ENCODE results near the gene ZFHX3. TPM values are rescaled to one million over a fixed set of nuclear protein-coding genes. Genes with fewer than 3 reads are reported as not detected.

Gene ZFHX3
- total and polyA plus RNA-seq, 2 of the 8 experiments (the other 6 are each of a cell fraction or from before 2014, with no cell fraction given): 0.08 to 0.99 TPM

DNA sequence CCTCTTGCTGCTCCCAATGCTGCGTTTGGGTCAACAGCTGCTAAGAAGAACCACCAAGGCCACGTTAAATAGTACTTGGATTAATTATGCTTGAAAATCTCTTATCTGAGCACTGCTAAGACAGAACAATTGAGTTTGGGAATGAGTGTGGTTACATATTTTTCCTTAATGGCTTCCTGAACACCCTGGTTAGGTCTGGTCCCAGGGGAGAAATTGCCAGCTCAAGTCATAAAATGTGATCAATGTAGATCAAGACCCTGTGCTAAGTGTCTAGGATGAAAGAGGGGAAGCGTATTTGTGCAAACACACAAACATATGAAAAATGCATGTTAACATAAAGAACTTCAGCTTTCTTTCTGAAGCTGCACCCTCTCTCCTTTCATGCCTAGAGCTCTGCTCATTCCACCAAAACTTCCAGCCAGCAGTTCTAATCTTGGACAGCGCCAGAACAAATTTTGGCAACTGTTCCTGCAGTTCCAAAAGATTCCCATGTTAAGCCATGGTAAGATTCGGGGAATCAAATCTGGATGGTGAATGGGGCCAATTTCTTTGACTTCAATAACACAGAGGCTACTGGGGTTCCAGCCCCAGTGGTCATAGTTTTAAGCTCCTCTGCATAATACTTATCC lies 72.0 kb downstream of the ZFHX3 start:
- no peak overlapping the region for H2BK120ac ChIP-seq (replicated peaks; ENCODE audit: low read depth, low read length)
- no peak overlapping the region for H2BK20ac ChIP-seq (ENCODE audit: low read length)
- H3K27ac ChIP-seq (ENCODE audit: low read depth, low read length): no peak overlapping the region
- FAIRE-seq (no peak), DNase-seq (ENCODE audit: low read depth in 1 of 2, low spot score in 2 of 2) (no peak)
- WGBS, 2 experiments (ENCODE audit: extremely low coverage in 1 of 2, insufficient coverage in 1 of 2, insufficient read length in 1 of 2, insufficient replicate concordance in 2 of 2, low coverage in 1 of 2, low lambda C conversion rate in 2 of 2, missing lambda C conversion rate in 1 of 2): 82% methylated on average over 5 of the region's 5 CpGs; no CpG with 5 or more reads in 1 of the 2 experiments
- no peaks in the 10 kb centered on the region for H3K36me3 ChIP-seq (ENCODE audit: control insufficient read depth in 2 of 4, insufficient read depth in 4 of 4, low read length in 3 of 4)
- H2BK5ac ChIP-seq (ENCODE audit: low read depth, low read length): no peak overlapping the region
- CTCF ChIA-PET (ENCODE audit: partially characterized antibody): interaction anchor here (0.6 to 3.6 kb wide), 6 partner anchors 12 to 144 kb away, joined by 3 to 26 read pairs (median 6); no protein-coding TSS in a partner anchor
- no peak overlapping the region for H4K8ac ChIP-seq (ENCODE audit: extremely low read depth, insufficient read depth, low read length)
- no peak overlapping the region for H2AK5ac ChIP-seq (ENCODE audit: low read depth, low read length)
- H3K23ac ChIP-seq (ENCODE audit: insufficient read length): no peak overlapping the region
- no peak overlapping the region for H3K9ac ChIP-seq (replicated peaks in 1 of 4; ENCODE audit: extremely low read depth in 1 of 4, low read depth in 3 of 4, low read length in 3 of 4)
- TF ChIP-seq GABPA (IDR thresholded peaks at IDR 0.05; ENCODE audit: borderline replicate concordance, insufficient read depth, low read length) (no peak), TEAD4 (IDR thresholded peaks at IDR 0.05; ENCODE audit: low read depth, low read length) (no peak), HDAC6 (IDR thresholded peaks at IDR 0.05; ENCODE audit: low read depth, low read length) (no peak), MAFK (IDR thresholded peaks at IDR 0.05; ENCODE audit: low read depth, low read length) (no peak), BRCA1 (IDR thresholded peaks at IDR 0.05; ENCODE audit: low read depth, low read length) (no peak), NRF1 (IDR thresholded peaks at IDR 0.05; ENCODE audit: low read depth, low read length) (no peak), CBX8 (IDR thresholded peaks at IDR 0.05; ENCODE audit: borderline replicate concordance, low read depth, low read length) (no peak), PHF8 (conservative IDR thresholded peaks at IDR 0.05; ENCODE audit: low read depth, low read length) (no peak), EZH2 (IDR thresholded peaks at IDR 0.05; ENCODE audit: low read depth, low read length, severe bottlenecking) (no peak), POLR2AphosphoS5 (IDR thresholded peaks at IDR 0.05; ENCODE audit: low read depth, low read length) (no peak), SP2 (IDR thresholded peaks at IDR 0.05; ENCODE audit: low read length) (no peak), CBX5 (IDR thresholded peaks at IDR 0.05; ENCODE audit: low read depth, low read length) (no peak)
- TF ChIP-seq, protein P1, sequence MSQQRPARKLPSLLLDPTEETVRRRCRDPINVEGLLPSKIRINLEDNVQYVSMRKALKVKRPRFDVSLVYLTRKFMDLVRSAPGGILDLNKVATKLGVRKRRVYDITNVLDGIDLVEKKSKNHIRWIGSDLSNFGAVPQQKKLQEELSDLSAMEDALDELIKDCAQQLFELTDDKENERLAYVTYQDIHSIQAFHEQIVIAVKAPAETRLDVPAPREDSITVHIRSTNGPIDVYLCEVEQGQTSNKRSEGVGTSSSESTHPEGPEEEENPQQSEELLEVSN (IDR thresholded peaks at IDR 0.05): no peak
- no peak overlapping the region for H2BK15ac ChIP-seq (ENCODE audit: low read length)
- no peaks in the 10 kb centered on the region for H3K27me3 ChIP-seq (replicated peaks in 1 of 4; ENCODE audit: control insufficient read depth in 3 of 4, extremely low read depth in 1 of 4, insufficient read depth in 3 of 4, low read length in 3 of 4)
- no peak overlapping the region for H3K18ac ChIP-seq (ENCODE audit: extremely low read depth, low read length)
- H4K20me1 ChIP-seq (replicated peaks in 1 of 2; ENCODE audit: control insufficient read depth in 1 of 2, insufficient read depth in 2 of 2, low read length in 2 of 2): no peaks in the 10 kb centered on the region
- no peaks in the 10 kb centered on the region for H3K23me2 ChIP-seq (ENCODE audit: low read depth, low read length)
- H3K9me3 ChIP-seq (ENCODE audit: insufficient read depth in 2 of 2, low read depth in 1 of 2, low read length in 1 of 2): no peaks in the 10 kb centered on the region
- no peak overlapping the region for H4K91ac ChIP-seq (replicated peaks; ENCODE audit: insufficient read length, low read length)
- no peak overlapping the region for H3K4ac ChIP-seq (replicated peaks; ENCODE audit: insufficient read length, low read depth, low read length)
- H2AFZ ChIP-seq (ENCODE audit: low read length): no peak overlapping the region
- no peak overlapping the region for H3K4me3 ChIP-seq (ENCODE audit: extremely low read depth in 1 of 4, insufficient read depth in 2 of 4, low read depth in 3 of 4, low read length in 4 of 4)
- no peak overlapping the region for H3K4me2 ChIP-seq (ENCODE audit: insufficient read depth in 1 of 2, low read depth in 2 of 2, low read length in 2 of 2)
- no peaks in the 10 kb centered on the region for H3K79me2 ChIP-seq (ENCODE audit: control insufficient read depth in 1 of 2, insufficient read depth in 2 of 2, low read length in 2 of 2)
- POLR2A ChIA-PET (ENCODE audit: partially characterized antibody): no interaction called here
- H2BK12ac ChIP-seq (ENCODE audit: low read depth, low read length): no peak overlapping the region
- H3K56ac ChIP-seq (replicated peaks; ENCODE audit: insufficient read length, low read depth, low read length): no peak overlapping the region
- no peak overlapping the region for H3K14ac ChIP-seq (ENCODE audit: insufficient read length)
- H3K79me1 ChIP-seq (ENCODE audit: low read depth, low read length): no peaks in the 10 kb centered on the region
- no peak overlapping the region for H4K5ac ChIP-seq (ENCODE audit: insufficient read length, low read depth, low read length)
- no peaks in the 10 kb centered on the region for H3K4me1 ChIP-seq (replicated peaks in 1 of 4; ENCODE audit: control insufficient read depth in 3 of 4, insufficient read depth in 4 of 4, low read length in 3 of 4)
